HepG2 (cell line): ENCODE results near the gene EDEM3.

Experiments used
- CBX5 ChIP-seq: sonication (generic); formaldehyde crosslinking; IDR thresholded peaks from 2 replicates; pipeline ENCODE4 v1.4.0; 2020; ENCODE audit warnings: missing genetic modification reagents, borderline replicate concordance
- GFI1 ChIP-seq: sonication (generic); formaldehyde crosslinking; IDR thresholded peaks from 2 replicates; pipeline ENCODE4 v1.5.0; 2020; ENCODE audit warnings: missing genetic modification reagents, mild to moderate bottlenecking, borderline replicate concordance
- JUND ChIP-seq: sonication (generic); formaldehyde crosslinking; IDR thresholded peaks from 2 replicates; pipeline ENCODE4 v1.8.0; 2022; ENCODE audit warnings: mild to moderate bottlenecking, missing genetic modification reagents
- NFE2 ChIP-seq: sonication (generic); formaldehyde crosslinking; IDR thresholded peaks from 2 replicates; pipeline ENCODE4 v1.4.0; 2020; ENCODE audit warnings: missing genetic modification reagents
- SP1 ChIP-seq, 2 experiments: fragments of 450-650 bp in 1 of 2; sonication (generic) in 1 of 2; formaldehyde crosslinking in 1 of 2; IDR thresholded peaks; 2 replicates each; pipeline versions ENCODE4 v1.4.0 to v1.6.1; 2016 to 2020; ENCODE audit warnings: missing genetic modification reagents in 1 of 2
- TF ChIP-seq, protein P1 (sequence below): sonication (generic); formaldehyde crosslinking; IDR thresholded peaks from 2 replicates; pipeline ENCODE4 v1.5.0; 2020; ENCODE audit warnings: mild to moderate bottlenecking, missing genetic modification reagents, moderate library complexity

DNA sequence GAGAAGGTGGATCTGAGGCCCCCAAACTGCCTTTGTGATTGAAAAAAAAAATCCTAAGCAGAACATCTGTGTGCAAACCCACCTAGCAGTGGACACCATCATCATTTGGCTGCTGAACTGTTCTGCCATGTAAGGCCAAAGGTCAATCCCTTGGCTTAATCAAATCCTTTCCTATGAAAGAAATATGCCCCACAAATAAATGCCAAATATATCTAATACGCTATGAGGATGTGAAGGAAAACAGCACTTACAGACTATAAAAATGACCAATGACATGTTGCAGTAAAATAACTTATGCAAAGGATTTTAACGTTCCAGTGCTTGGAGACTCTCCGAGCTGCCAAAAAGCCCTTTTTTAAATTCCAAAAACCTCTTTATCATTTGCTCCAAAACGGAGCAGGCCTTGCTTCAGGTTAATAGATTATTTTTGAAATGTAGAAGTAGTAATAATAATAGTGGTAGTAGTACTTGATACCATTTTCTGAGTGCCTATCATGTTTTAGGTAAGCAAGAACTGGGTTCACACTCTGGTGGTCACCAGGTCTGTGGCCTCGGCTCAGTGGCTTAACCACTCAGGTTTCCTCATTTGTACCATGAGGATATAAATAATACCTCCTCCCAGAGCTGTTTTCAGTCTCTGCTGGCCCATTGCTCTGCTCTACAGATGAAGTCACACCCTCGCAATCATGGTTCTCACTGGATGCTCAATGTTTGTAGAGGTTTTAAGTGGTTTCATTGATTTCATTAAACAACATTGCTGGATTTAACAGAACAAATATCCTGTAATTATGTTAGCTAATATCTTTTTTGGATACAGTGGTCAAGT is 47.9 kb upstream of the EDEM3 start:
- TF ChIP-seq NFE2 (no peak), GFI1 (CRISPR knock-in tag) (no peak), CBX5 (CRISPR knock-in tag) (no peak), SP1 (IDR thresholded peaks at IDR 0.05) (no peak), SP1 (CRISPR knock-in tag; IDR thresholded peaks at IDR 0.05) (no peak), JUND (CRISPR knock-in tag) (no peak)
- TF ChIP-seq, protein P1, sequence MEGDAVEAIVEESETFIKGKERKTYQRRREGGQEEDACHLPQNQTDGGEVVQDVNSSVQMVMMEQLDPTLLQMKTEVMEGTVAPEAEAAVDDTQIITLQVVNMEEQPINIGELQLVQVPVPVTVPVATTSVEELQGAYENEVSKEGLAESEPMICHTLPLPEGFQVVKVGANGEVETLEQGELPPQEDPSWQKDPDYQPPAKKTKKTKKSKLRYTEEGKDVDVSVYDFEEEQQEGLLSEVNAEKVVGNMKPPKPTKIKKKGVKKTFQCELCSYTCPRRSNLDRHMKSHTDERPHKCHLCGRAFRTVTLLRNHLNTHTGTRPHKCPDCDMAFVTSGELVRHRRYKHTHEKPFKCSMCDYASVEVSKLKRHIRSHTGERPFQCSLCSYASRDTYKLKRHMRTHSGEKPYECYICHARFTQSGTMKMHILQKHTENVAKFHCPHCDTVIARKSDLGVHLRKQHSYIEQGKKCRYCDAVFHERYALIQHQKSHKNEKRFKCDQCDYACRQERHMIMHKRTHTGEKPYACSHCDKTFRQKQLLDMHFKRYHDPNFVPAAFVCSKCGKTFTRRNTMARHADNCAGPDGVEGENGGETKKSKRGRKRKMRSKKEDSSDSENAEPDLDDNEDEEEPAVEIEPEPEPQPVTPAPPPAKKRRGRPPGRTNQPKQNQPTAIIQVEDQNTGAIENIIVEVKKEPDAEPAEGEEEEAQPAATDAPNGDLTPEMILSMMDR (CRISPR knock-in tag), result no peak
